Ureter (tissue), 1 donor: Measurements from ENCODE around the gene FOLR2. TPM values are rescaled to one million over a fixed set of nuclear protein-coding genes. Genes with fewer than 3 reads are reported as not detected.
"Not testable (repeated sequence)": the region's sequence is repeated elsewhere in the genome, so short reads cannot be mapped to it uniquely, and the experiment has no call there.

ENCODE experiments used
- DNase-seq: peaks from one replicate; pipeline ENCODE4 v3.0.0-alpha.2; 2020; ENCODE audit warnings: low spot score
- total RNA-seq: library from RNA; stranded (reverse); gene quantifications from one replicate; pipeline ENCODE4 v1.2.4, GENCODE V29; 2023
- donor health status: DM: yes; HTN: yes; CAD: no.

FOLR2 gene
- total RNA-seq, 1 donor from 2014 or later, result 4.5 TPM

- no peak for DNase-seq
These were observed 24.1 kb downstream of the FOLR2 start for GRCh38 chr11:72240461-72241290.

- DNase-seq, result no peak
These were observed 24.7 kb downstream of the FOLR2 start for GRCh38 chr11:72241291-72241781.

- no peak for DNase-seq
These were observed 25.5 kb downstream of the FOLR2 start for GRCh38 chr11:72242141-72242540.

GRCh38 chr11:72243173-72244059 is 26.8 kb downstream of the FOLR2 start:
- DNase-seq, result no peak

- no peak for DNase-seq
These were observed 27.4 kb downstream of the FOLR2 start, which contains the start of gene PHOX2A for GRCh38 chr11:72244060-72244360. PHOX2A (minus strand) TSS chr11:72244176; CDS start chr11:72244004, 172 bp downstream.

- DNase-seq, result no peak
These were observed 28.0 kb downstream of the FOLR2 start for GRCh38 chr11:72244361-72245262.

GRCh38 chr11:72245263-72245816 is 28.7 kb downstream of the FOLR2 start:
- DNase-seq, result no peak

- DNase-seq, result no peak
These were observed 31.0 kb downstream of the FOLR2 start for GRCh38 chr11:72247584-72247983.

GRCh38 chr11:72249961-72250360 is 33.4 kb downstream of the FOLR2 start:
- no peak for DNase-seq

GRCh38 chr11:72250661-72251464 is 34.3 kb downstream of the FOLR2 start:
- DNase-seq, result no peak

GRCh38 chr11:72251614-72252013 is 35.0 kb downstream of the FOLR2 start:
- no peak for DNase-seq

- DNase-seq, result no peak
These were observed 36.8 kb downstream of the FOLR2 start for GRCh38 chr11:72253392-72253791.

- DNase-seq, result no peak
These were observed 37.9 kb downstream of the FOLR2 start for GRCh38 chr11:72254299-72254993.

- DNase-seq, result no peak
These were observed 41.0 kb downstream of the FOLR2 start for GRCh38 chr11:72257570-72257969.

- DNase-seq, result no peak
These were observed 42.9 kb downstream of the FOLR2 start for GRCh38 chr11:72259490-72259889.

GRCh38 chr11:72260574-72260973 is 44.0 kb downstream of the FOLR2 start:
- no peak for DNase-seq

- no peak for DNase-seq
These were observed 46.8 kb downstream of the FOLR2 start for GRCh38 chr11:72263361-72263760.

GRCh38 chr11:72265951-72266350 is 49.4 kb downstream of the FOLR2 start:
- DNase-seq, result no peak

- not testable (repeated sequence) for DNase-seq
These were observed 50.4 kb downstream of the FOLR2 start for GRCh38 chr11:72266960-72267359.
